Measurements from ENCODE around the gene HOXA3. TPM values are rescaled to one million over a fixed set of nuclear protein-coding genes. Genes with fewer than 3 reads are reported as not detected.

HOXA3 gene
- total RNA-seq, 1 donor: 3.5 TPM

DNA sequence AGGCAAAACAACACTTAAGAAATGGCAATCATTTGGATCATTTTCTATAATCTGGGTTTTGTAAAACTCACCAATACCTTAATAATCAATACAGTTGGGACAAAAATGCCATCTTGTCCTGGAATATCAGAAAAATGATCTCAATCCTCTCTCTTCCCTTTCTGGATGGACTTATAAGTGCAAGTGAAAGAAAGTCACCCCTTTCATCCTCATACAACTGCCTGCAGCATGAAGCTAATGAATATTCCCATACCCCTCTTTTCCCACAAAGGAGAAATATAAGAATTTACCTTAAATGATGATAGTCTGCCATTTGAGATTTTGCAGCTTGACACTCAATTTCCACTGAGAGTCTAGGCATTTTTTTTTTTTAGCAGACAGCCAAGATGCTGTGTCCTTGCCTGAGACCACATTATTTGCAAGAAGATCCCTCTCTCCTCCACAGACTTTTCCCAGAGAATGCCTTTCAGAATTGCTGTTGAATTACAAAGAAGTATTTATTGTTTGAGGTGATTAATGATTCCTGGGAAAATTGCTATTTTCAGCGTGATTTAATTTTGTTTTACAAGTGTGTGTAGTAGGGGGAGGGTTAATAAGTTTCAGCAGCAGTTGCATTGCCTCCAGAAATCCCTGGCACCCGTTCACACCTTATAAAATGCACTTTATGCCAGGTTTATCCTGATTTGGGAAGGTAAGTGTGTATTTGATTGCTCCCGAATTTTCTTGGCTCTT is 25.6 kb downstream of the HOXA3 start:
- H3K4me3 ChIP-seq (ENCODE audit: low read depth, low read length): no peak overlapping the region
- TF ChIP-seq, protein P1, sequence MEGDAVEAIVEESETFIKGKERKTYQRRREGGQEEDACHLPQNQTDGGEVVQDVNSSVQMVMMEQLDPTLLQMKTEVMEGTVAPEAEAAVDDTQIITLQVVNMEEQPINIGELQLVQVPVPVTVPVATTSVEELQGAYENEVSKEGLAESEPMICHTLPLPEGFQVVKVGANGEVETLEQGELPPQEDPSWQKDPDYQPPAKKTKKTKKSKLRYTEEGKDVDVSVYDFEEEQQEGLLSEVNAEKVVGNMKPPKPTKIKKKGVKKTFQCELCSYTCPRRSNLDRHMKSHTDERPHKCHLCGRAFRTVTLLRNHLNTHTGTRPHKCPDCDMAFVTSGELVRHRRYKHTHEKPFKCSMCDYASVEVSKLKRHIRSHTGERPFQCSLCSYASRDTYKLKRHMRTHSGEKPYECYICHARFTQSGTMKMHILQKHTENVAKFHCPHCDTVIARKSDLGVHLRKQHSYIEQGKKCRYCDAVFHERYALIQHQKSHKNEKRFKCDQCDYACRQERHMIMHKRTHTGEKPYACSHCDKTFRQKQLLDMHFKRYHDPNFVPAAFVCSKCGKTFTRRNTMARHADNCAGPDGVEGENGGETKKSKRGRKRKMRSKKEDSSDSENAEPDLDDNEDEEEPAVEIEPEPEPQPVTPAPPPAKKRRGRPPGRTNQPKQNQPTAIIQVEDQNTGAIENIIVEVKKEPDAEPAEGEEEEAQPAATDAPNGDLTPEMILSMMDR (IDR thresholded peaks at IDR 0.05; ENCODE audit: insufficient read depth, low read length): no peak
- DNase-seq (ENCODE audit: low read depth): no peak

GRCh38 chr7:27125986-27126394 is 26.4 kb downstream of the HOXA3 start:
- no peak overlapping the region for H3K4me3 ChIP-seq (ENCODE audit: low read depth, low read length)
- TF ChIP-seq, protein P1 (IDR thresholded peaks at IDR 0.05; ENCODE audit: insufficient read depth, low read length): no peak
- DNase-seq (ENCODE audit: low read depth): no peak

DNA sequence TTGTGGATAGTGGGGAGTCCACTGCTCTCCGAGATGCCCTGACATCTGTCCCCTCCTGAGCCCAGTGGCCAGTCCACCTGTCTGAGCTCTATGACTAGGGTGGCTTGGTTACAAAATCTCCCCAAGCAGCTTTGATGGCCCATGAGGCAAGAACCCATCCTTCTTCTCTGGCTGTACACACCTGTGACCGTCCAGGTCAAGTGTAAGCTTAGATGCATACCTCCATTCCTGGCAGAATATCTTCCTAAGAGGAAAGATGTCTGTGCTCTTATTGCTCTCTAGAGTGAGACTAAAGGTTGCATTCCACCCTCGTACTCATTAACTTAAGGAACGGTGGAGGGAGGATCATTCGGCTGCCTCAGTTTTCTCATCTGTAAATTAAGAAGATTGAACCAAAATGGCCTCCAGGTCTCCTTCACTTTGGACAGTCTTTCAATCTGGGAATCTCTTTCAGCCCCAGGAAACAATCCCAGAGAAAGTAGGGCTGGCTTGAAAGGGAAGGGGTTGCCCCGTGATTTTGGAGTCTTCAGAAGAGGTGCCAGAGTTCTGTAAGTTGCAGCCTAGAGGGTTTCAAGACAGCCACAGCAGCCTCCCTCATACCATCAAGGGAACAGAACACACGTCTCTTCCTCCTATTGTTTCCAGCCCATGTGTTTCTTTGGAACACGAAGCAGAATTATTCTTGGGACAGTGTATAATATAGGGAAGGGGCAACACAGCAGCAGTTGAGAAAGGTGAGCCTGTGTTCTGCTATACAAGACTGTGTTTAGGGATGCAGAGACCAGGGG is 27.3 kb downstream of the HOXA3 start:
- TF ChIP-seq, protein P1 (IDR thresholded peaks at IDR 0.05; ENCODE audit: insufficient read depth, low read length): no peak
- no peak for DNase-seq (ENCODE audit: low read depth)
- H3K4me3 ChIP-seq (ENCODE audit: low read depth, low read length): no peak overlapping the region

GRCh38 chr7:27124096-27124901 is 28.1 kb downstream of the HOXA3 start:
- no peak overlapping the region for H3K4me3 ChIP-seq (ENCODE audit: low read depth, low read length)
- DNase-seq (ENCODE audit: low read depth): peak; percentile 73

DNA sequence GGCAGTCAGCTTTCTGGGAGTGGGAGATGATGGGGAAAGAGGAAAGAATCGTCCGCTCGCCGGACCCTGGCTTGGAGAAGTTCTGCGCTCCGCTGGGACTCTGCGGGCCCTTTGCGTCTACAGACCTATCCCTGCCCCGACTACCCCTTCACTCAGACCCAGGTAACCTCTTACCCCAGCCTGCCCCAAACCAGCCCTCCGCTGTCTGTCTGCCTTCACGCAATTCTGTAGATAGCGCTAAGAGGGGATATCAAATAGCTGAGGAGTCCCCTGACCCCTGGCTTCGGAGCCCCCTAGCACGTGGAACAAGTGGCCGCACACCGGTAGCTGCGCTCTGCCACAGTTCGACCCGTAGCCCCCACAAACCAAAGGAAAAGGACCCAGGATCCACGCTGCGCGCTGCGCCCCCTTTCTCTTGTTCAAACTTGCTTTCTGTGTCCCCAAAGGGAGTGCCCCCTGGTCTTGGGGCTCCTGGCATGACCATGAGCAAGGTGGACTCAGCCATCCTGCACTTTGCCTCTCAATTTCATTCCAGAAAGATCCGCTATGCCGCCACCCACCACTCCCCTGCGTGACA is 28.8 kb downstream of the HOXA3 start:
- DNase-seq (ENCODE audit: low read depth): no peak
- TF ChIP-seq, protein P1 (IDR thresholded peaks at IDR 0.05; ENCODE audit: insufficient read depth, low read length): no peak
- peak overlapping the region; percentile 35 for H3K4me3 ChIP-seq (ENCODE audit: low read depth, low read length)

More at GRCh38 chr7:27124096-27124901, 28.1 kb downstream of the HOXA3 start:
- TF ChIP-seq, protein P1 (IDR thresholded peaks at IDR 0.05; ENCODE audit: insufficient read depth, low read length): no peak

GRCh38 chr7:27123007-27123476 is 29.3 kb downstream of the HOXA3 start:
- DNase-seq (ENCODE audit: low read depth): peak; percentile 40
- H3K4me3 ChIP-seq (ENCODE audit: low read depth, low read length): peak overlapping the region; percentile 53
- TF ChIP-seq, protein P1 (IDR thresholded peaks at IDR 0.05; ENCODE audit: insufficient read depth, low read length): no peak

All from fibroblast of the aortic adventitia (primary cell).